HG03432 (cell line): ENCODE measurements around the gene QPCT.

Experiments
- ATAC-seq: cut with Tn5 transposase; IDR thresholded peaks from one replicate; pipeline ENCODE4 v1.9.1; 2021; ENCODE audit warnings: mild to moderate bottlenecking, moderate library complexity; ENCODE audit not compliant: unreplicated experiment

The QPCT gene

GRCh38 chr2:37324786-37325624, 19.4 kb upstream of the QPCT start, which contains the start of gene PRKD3:
Gene PRKD3 (minus strand): TSS chr2:37324833. CDS start chr2:37316524, 8,309 bp downstream.
- ATAC-seq: peak; percentile 82

DNA sequence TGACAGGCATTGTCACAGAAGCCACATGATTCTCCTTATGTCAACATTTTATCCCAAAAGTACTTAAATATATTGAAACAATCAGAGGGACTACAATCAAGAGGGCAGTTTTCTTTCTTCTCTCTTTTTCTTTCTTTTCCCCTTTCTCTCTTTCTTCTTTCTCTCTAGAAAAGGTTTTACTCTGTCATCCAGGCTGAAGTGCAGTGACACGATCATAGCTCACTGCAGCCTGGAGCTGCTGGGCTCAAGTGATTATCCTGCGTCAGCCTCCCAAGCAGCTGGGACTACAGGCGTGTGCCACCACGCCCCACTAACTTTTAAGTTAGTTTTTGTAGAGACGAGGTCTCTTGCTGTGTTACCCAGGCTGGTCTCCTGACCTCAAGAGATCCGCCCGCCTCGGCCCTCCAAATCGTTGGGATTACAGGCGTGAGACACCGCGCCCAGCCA, 18.8 kb upstream of the QPCT start:
- no peak for ATAC-seq

- ATAC-seq: no peak
Observed at GRCh38 chr2:37326285-37326684, 18.1 kb upstream of the QPCT start.

DNA sequence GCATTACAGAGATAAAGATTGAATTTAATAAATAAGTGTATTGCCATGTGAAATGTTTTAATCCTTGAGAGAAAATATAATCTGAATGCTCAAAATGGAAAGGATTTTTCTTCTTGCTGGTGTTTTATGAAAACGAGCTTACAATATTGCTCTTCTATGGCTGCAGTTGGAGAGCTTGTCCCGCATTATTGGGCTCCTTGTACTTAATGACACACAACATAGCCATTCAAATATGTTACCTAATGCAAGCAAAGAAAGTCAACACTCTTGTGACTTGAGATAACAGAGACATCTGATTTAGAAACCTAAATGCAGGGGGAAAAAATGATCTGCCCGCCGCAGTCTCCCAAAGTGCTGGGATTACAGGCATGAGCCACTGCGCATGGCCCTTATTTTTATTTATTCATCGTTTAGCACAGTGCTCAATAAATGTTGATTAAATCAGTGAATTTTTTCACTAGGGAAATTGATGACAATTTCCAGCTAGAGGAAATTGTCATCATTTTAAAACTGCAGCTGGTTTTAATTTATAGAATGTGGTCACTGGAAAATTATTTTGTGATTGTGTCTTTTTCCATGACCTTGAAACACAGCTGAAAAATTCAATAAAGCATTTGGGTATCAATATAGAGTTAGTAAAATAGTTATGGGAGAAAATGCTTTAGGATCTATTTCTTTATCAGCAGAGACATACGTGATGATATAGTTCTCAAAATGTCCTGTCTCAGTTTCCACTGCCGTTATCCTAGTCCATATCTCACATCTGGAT, 17.4 kb upstream of the QPCT start:
- no peak for ATAC-seq

- no peak for ATAC-seq
Observed at GRCh38 chr2:37330681-37331080, 13.7 kb upstream of the QPCT start.

DNA sequence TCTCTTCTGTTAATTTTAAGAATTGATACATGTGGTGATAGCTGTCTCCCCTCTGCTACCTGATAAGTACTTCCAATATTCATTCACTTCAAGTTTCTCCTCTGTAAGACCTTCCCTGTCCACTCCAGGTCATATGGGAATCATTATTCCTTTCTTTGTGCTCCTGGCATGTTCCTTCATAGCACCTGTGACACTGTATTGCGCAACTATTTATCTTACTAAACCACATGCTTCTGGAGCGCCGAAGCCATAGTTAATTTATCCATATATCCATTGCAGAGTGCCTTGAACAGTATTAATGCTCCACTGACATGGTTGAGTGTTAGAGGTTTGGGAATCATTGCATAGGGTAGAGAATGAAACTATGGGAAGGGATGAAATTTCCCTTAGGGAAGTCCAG, 11.9 kb upstream of the QPCT start:
- ATAC-seq: no peak

DNA sequence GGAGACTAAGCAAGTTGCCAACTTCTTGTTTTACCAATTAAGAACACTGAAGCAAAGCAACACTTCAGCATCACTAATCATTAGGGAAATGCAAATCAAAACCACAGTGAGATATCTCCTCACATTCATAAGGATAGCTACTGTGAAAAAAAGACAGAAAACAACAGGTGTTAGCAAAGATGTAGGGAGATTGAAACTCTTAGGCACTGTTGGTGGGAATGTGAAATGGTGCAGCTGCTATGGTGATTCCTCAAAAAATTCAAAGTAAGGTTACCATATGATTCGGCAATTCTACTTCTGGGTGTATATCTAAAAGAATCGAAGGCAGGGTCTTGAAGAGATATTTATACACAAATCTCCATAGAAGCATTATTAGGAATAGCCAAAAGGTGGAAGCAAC, 11.2 kb upstream of the QPCT start:
- no peak for ATAC-seq

DNA sequence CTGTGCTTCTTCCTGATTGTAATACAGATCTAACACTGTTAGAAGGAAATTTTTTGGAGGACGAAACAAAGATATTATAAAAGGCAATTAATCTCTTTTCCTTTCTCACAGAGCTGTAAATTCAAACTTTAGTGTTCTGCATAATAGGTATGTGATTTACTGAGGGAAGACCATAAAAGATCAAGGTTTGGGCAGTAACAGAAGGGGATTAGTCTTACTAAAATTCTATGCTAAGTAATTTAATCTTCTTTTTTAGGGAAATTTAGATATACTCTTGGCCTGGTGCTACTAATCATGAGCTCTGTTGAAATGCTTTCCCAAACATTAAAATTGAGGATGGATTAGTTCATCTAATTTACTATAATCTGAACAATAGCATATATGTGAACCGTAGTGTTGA, 8.8 kb upstream of the QPCT start:
- no peak for ATAC-seq

DNA sequence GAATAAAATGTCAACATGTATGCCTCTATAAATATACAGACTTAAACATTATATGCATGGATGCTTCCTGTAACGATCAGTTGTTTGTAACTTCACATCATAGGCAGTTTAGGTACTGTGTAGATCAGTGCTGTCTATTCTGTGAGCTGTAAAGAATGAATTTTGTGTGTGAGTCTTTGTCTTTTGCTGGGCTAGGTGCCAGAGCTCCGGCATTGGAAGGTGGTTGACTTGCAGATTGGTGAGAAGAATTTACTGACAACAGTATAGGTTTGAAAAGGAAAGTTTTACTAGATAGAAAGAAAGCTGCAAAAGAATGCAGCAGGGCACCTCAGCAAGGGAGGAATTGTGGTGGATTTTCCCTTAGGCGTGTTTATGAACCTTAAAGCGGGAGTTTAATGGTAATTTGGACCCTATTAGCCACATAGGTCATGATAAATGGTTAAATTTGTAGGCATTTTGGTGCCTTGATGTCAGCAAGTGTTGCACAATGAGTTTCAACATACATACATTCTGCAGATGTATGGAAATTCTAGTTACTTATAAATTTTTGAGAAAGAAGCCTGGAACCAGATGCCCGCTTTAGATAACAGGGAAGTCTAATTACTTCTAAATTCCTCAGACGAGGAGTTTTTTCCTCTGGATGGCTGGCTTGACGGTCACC, 6.7 kb upstream of the QPCT start:
- no peak for ATAC-seq

DNA sequence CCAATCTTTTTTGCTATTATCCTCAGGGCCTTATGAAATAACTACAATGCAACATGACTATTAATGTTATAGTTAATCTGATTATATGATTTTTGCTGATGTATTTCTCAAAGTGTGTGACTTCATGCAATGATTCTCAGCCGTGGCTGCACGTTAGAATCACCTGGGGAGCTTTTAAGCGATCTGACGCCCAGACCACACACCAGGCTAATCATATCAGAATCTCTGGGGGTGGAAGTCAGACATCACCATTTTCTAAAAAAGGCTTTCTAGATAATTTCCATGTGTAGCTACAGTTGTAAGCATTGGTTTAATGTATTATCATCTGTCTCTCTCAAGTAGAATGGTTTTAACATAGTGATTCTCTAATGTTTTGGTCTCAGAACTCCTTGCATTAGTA, 5.5 kb upstream of the QPCT start:
- no peak for ATAC-seq

- ATAC-seq: no peak
Observed at GRCh38 chr2:37340637-37341036, 3.8 kb upstream of the QPCT start.

- ATAC-seq: no peak
Observed at GRCh38 chr2:37342591-37343220, 1.7 kb upstream of the QPCT start.

DNA sequence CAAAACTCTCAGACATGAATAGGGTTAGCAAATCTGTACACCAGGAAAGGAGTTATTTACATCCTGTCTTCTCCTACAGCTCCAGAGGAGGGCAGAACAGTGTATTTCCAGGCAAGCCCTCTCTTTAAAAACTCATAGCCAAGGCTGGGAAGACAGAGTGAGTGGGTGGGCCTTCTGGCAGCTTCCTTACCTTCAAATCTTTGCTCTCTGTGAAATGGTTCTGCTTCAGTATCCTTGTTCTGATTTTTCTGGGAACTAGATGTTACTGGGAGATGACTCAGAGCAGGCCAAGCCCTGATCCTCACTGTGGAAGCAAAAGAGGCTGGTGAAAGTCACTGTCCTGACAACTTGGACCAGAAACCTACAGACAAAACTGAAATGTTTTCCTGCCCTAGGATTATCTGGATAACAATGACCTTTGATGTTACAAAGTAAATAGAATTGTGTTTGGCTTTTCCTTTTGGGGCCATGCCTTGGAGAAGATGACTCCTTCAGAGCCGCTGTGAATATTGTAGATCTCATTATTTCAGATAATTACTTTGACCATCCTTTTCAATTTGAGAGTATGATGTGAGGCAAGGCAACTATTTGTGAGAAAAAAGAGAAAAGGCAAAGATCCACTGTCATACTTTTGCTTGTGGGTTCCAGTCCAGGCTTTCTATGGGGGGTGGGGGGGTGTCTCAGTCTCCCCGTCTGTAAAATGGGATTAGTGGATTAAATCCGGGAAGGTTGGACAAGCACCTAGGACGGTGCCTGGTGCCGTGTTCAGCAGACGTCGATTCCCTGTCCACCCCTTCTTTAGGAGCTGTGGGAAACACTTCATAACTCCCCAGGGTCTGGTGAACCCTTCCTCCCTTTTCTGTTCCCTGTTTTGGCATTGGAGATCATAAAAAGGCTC, 644 bp upstream of the QPCT start:
- ATAC-seq: no peak

DNA sequence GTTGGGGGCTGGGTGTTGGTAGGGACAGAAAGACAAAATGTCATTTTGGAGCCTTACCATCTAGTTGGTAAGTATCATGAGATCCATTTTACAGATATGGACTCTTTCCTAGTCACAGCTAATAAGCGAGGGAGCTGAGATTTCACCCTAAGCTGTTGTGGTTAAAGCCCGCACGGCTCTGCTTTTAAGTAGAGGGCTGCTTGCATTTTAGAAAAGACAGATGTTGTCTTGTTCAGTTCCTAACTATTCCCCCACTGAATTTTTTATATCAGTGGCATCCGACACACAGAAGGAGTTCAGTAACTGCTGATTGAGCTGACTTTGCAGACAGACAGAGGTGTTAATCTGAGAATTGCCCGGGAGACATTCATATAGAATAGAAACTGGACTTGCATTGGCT, 3.7 kb downstream of the QPCT start:
- ATAC-seq: no peak

DNA sequence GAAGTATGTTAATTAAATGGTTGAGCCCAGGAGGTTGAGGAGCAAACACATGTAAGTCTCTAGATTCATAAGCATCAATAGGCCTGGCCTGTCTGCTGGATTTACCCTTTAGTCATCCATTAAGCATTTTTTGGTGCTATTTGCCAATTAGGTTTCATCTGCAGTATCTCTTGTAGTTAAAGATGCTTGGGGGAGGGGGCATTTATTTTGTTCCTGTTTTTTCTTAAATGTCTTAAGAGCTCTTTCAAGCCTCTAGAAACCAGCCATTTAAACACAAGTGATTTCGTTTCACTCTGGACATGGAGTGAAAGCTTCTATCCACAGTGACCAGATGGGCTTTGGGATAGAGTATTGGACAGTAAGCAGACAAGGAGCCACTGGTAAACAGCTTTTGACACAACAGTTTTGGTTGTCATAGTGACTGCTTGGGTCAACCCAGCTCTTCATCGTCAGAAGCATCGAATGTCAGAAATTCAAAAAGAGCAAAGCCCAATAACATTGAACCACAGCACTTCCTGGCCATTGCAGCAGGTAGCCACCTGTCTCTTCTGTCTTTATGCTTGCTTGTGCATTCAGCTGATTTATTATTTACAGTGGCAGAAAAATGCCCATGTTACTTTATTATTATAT, 4.9 kb downstream of the QPCT start:
- no peak for ATAC-seq

- peak; percentile 82 for ATAC-seq
Observed at GRCh38 chr2:37350034-37350433, 5.6 kb downstream of the QPCT start.

DNA sequence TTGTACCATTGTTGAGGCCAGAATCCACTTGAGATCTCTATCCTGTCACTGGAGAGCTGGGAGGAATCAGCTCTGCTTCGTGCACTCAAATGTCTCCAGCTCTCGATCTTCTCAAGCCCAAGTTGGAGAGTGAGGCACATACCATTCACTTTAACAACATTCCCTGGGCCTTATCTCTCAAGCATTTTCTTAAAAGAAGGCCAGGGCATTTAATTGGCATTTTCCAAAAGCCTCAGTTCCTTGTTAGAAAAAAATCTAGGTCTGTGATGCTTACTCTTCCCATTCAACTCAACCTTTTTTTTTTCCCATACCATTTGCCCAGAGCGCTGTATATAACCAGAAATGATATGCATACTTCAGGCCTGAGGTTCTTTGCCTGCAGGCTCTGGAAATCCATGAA, 10.1 kb downstream of the QPCT start:
- ATAC-seq: no peak

- no peak for ATAC-seq
Observed at GRCh38 chr2:37355735-37356134, 11.3 kb downstream of the QPCT start.

- no peak for ATAC-seq
Observed at GRCh38 chr2:37356299-37356698, 11.9 kb downstream of the QPCT start.

DNA sequence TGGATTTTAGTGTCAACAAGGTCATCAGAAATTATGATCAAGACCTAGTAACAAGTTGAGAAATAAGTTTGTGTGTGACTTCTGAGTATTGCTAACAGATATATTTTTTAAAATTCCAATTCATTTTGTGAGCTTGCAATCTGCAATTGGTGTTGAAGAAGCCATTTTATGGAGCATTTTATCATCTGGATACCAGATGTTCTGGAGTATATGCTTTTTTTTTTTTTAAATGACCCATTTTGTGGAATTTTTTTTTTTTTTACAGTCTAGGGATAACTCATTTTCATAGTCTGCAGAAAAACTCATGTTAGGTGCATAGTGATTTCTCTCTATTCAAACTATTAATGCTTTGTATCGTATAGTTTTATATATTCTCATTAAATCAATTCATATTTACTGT, 12.6 kb downstream of the QPCT start:
- ATAC-seq: no peak
